A673 (cell line): Measurements from ENCODE around the gene UCK2.

Experiments used
- EZH2 ChIP-seq: fragments of 200-600 bp; sonication (generic); IDR thresholded peaks from 2 replicates; pipeline ENCODE4 v1.6.1; 2017; ENCODE audit warnings: borderline replicate concordance, low read depth, mild to moderate bottlenecking, mixed read lengths, antibody characterized with exemption, low read length; ENCODE audit not compliant: poor library complexity, severe bottlenecking
- TF ChIP-seq, protein P1 (sequence below): fragments of 300-800, 200-600 bp; sonication (generic); conservative IDR thresholded peaks from 2 replicates; pipeline ENCODE4 v1.5.1; 2017; ENCODE audit warnings: low read depth, mild to moderate bottlenecking, antibody characterized with exemption, low read length, moderate library complexity, mixed read lengths

DNA sequence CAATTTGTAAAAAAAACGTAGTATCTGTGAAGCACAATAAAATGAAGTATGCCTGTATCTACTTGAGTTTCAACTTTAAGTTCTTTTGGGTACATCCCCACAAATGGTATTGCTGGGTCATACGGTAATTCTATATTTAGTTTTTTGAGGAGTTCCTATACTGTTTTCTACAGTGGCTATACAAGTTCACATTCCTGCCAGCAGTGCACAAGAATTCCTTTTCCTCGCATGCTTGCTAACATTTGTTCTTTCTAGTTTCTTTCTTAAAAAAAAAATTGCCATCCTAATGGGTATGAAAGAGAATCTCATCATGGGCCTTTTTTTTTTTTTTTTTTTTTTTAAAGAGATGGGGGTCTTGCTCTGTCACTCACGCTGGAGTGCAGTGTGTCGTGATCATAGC, 41.9 kb downstream of the UCK2 start:
- TF ChIP-seq, protein P1, sequence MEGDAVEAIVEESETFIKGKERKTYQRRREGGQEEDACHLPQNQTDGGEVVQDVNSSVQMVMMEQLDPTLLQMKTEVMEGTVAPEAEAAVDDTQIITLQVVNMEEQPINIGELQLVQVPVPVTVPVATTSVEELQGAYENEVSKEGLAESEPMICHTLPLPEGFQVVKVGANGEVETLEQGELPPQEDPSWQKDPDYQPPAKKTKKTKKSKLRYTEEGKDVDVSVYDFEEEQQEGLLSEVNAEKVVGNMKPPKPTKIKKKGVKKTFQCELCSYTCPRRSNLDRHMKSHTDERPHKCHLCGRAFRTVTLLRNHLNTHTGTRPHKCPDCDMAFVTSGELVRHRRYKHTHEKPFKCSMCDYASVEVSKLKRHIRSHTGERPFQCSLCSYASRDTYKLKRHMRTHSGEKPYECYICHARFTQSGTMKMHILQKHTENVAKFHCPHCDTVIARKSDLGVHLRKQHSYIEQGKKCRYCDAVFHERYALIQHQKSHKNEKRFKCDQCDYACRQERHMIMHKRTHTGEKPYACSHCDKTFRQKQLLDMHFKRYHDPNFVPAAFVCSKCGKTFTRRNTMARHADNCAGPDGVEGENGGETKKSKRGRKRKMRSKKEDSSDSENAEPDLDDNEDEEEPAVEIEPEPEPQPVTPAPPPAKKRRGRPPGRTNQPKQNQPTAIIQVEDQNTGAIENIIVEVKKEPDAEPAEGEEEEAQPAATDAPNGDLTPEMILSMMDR = no peak; the same call in 1 of the 2 replicates
- no peak for TF ChIP-seq EZH2
